Uterus (tissue), 4 donors: ENCODE results near the gene ARID5B. TPM values are rescaled to one million over a fixed set of nuclear protein-coding genes. Genes with fewer than 3 reads are reported as not detected.

Experiments
- DNase-seq, 2 donors: peaks; one replicate each; pipeline ENCODE4 v3.0.0-alpha.2; 2019 to 2020
- H3K27ac ChIP-seq, 2 donors: fragments of 200-600 bp; sonication (generic); 1 replicate in 1 of 2; 2 replicates in 1 of 2; pipeline ENCODE4 v1.5.1; 2016 to 2018
- H3K27me3 ChIP-seq, 2 donors: fragments of 200-600 bp; sonication (generic); one replicate each; pipeline ENCODE4 v1.5.1; 2018 to 2019; ENCODE audit warnings: control low read depth in 1 of 2
- H3K36me3 ChIP-seq, 2 donors: fragments of 200-600 bp; sonication (generic); one replicate each; pipeline ENCODE4 v1.5.1; 2019; ENCODE audit warnings: control low read depth in 1 of 2
- H3K4me1 ChIP-seq, 2 donors: fragments of 200-600 bp; sonication (generic); one replicate each; pipeline ENCODE4 v1.5.1; 2018 to 2019; ENCODE audit warnings: control low read depth in 1 of 2
- H3K4me3 ChIP-seq, 2 donors: fragments of 200-600 bp; sonication (generic); 1 replicate in 1 of 2; 2 replicates in 1 of 2; pipeline ENCODE4 v1.5.1; 2018 to 2019; ENCODE audit warnings: mild to moderate bottlenecking in 1 of 2
- H3K9me3 ChIP-seq, 2 donors: fragments of 200-600 bp; sonication (generic); one replicate each; pipeline ENCODE4 v1.5.1; 2019; ENCODE audit warnings: control low read depth in 1 of 2
- CTCF ChIP-seq, 4 experiments: fragments of 200-600 bp in 2 of 4; fragments of 450-650 bp in 2 of 4; sonication (generic) in 2 of 4; IDR thresholded peaks; one replicate each; pipeline ENCODE4 v1.5.1; 2016 to 2019; ENCODE audit warnings: antibody characterized with exemption in 4 of 4, mild to moderate bottlenecking in 2 of 4, moderate library complexity in 1 of 4
- POLR2A ChIP-seq, 2 donors: fragments of 450-650 bp; IDR thresholded peaks; one replicate each; pipeline ENCODE4 v1.6.1; 2016; ENCODE audit warnings: antibody characterized with exemption in 2 of 2, mild to moderate bottlenecking in 1 of 2, moderate library complexity in 1 of 2
- intact Hi-C: fragments of 100-400 bp; cut with DNase I; formaldehyde crosslinking; loops from one replicate; pipeline ENCODE4 v1.15.1; 2023; ENCODE audit warnings: low total_unique reads
- total RNA-seq, 4 donors: library from RNA; depleted of rRNA in 3 of 4; stranded (reverse); fragments of >200 nt in 3 of 4; gene quantifications; one replicate each; pipeline versions ENCODE4 v1.1.0 to v1.2.4, GENCODE V29; 2014 to 2023
- donor health status: DM: yes; HTN: yes; CAD: no.

ARID5B gene
- total RNA-seq, 4 donors from 2014 or later, result 38.7 to 64.1 (median 56.6) TPM

DNA sequence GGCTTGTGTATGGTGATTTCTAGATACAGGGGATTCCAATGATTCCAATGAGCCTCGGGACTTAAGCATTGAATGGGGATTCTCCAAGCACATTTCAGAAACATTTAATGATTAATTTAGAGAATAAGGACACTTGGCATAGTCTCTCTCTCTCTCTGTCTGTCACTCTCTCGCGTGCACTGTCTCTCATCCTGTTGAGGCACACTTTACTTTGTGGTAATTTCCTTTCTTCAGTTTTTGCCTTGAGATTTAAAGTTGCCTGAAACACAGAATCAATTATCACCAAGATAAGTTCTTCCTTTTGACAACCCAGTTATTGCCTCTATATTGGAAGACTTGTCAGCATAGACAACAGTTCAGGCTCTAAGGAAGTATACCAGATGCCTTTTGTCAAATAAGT is 131.6 kb downstream of the ARID5B start:
- DNase-seq, result no peak
- intact Hi-C loops, result loop anchor here (10.0 kb wide), 1 partner anchor 202 kb away; no protein-coding TSS in a partner anchor
- TF ChIP-seq POLR2A (IDR thresholded peaks at IDR 0.05) (no peak), CTCF (IDR thresholded peaks at IDR 0.05) (no peak)
- Histone ChIP-seq H3K36me3 (no peaks in the 10 kb centered on the region), H3K27ac (no peak overlapping the region), H3K4me3 (no peak overlapping the region), H3K27me3 (no peaks in the 10 kb centered on the region), H3K9me3 (no peaks in the 10 kb centered on the region), H3K4me1 (peaks cover 6 to 10% of the 10 kb centered on the region in 2 donors)

GRCh38 chr10:62034096-62034640 is 132.7 kb downstream of the ARID5B start:
- DNase-seq, result no peak

GRCh38 chr10:62036186-62037081 is 134.9 kb downstream of the ARID5B start:
- H3K4me1 ChIP-seq, result peaks cover 6 to 21% of the 10 kb centered on the region in 2 donors
- TF ChIP-seq POLR2A (IDR thresholded peaks at IDR 0.05), result no peak
- TF ChIP-seq CTCF (IDR thresholded peaks at IDR 0.05), result no peak
- H3K4me3 ChIP-seq, result no peak overlapping the region
- H3K27ac ChIP-seq, result peak overlapping the region; percentile 79 to 96
- no peak for DNase-seq
- no peaks in the 10 kb centered on the region for H3K27me3 ChIP-seq
- intact Hi-C loops, result loop anchor here (10.0 kb wide), 1 partner anchor 198 kb away; no protein-coding TSS in a partner anchor
- H3K36me3 ChIP-seq, result no peaks in the 10 kb centered on the region
- no peaks in the 10 kb centered on the region for H3K9me3 ChIP-seq

More at GRCh38 chr10:62034096-62034640, 132.7 kb downstream of the ARID5B start:
- intact Hi-C loops, result loop anchor here (10.0 kb wide), 1 partner anchor 201 kb away; no protein-coding TSS in a partner anchor
- no peaks in the 10 kb centered on the region for H3K9me3 ChIP-seq
- H3K27me3 ChIP-seq, result no peaks in the 10 kb centered on the region
- H3K27ac ChIP-seq, result no peak overlapping the region
- H3K4me1 ChIP-seq, result peaks cover 6 to 15% of the 10 kb centered on the region in 2 donors
- no peaks in the 10 kb centered on the region for H3K36me3 ChIP-seq
- TF ChIP-seq POLR2A (IDR thresholded peaks at IDR 0.05), result no peak
- no peak for TF ChIP-seq CTCF (IDR thresholded peaks at IDR 0.05)
- H3K4me3 ChIP-seq, result no peak overlapping the region

- intact Hi-C loops, result loop anchor here (10.0 kb wide), 1 partner anchor 198 kb away; no protein-coding TSS in a partner anchor
- peak overlapping the region; percentile 79 to 96 for H3K27ac ChIP-seq
- no peaks in the 10 kb centered on the region for H3K9me3 ChIP-seq
- no peaks in the 10 kb centered on the region for H3K27me3 ChIP-seq
- DNase-seq, result peak; percentile 47 to 62
- TF ChIP-seq CTCF (IDR thresholded peaks at IDR 0.05), result no peak
- no peak for TF ChIP-seq POLR2A (IDR thresholded peaks at IDR 0.05)
- peaks cover 6 to 21% of the 10 kb centered on the region in 2 donors for H3K4me1 ChIP-seq
- no peak overlapping the region for H3K4me3 ChIP-seq
- no peaks in the 10 kb centered on the region for H3K36me3 ChIP-seq
These were observed 135.8 kb downstream of the ARID5B start for GRCh38 chr10:62037166-62037831.
